K562 (cell line): ENCODE data around the gene NSMCE1. TPM values are rescaled to one million over a fixed set of nuclear protein-coding genes. Genes with fewer than 3 reads are reported as not detected.

Experiments used
- ATAC-seq: fragments of 200-7000 bp; cut with Tn5 transposase; 3 replicates; pipeline ENCODE4 v1.9.1; 2020; ENCODE audit warnings: moderate library complexity
- BruUV-seq: library from RNA; stranded (reverse); fragments of 400-500 nt; replicated peaks from 2 replicates; lab custom pipeline; 2021; lab: Mats Ljungman, UMichigan
- CTCF ChIA-PET: fragments of 300-600 bp; formaldehyde crosslinking; extraction: SDS; loops from one replicate; lab custom pipeline; 2021; ENCODE audit warnings: low intra/inter-chr PET ratio; lab: Yijun Ruan, JAX
- POLR2A ChIA-PET: fragments of 300-600, 350-650 bp; sonication (Branson Sonifier 250); formaldehyde crosslinking; extraction: SDS; loops from one replicate; lab custom pipeline; 2021; ENCODE audit warnings: antibody characterized with exemption, inconsistent platforms; lab: Yijun Ruan, JAX
- DNase-seq, 4 experiments: peaks; one replicate each; pipeline versions ENCODE4 v3.0.0 to v3.0.0-alpha.2; 2011 to 2018; ENCODE audit warnings: low spot score in 3 of 4, mixed read lengths in 3 of 4; ENCODE audit errors: extremely low read depth in 1 of 4
- FAIRE-seq: peaks from 2 replicates; lab custom pipeline; 2011; peaks lifted over from hg19 to GRCh38; lab: Jason Lieb, UNC
- H2AFZ ChIP-seq: 2 replicates; pipeline ENCODE4 v1.6.0; 2011; ENCODE audit warnings: low read depth, low read length, control low read depth, inconsistent platforms
- H3K27ac ChIP-seq: fragments of 200-600 bp; 3 replicates; pipeline ENCODE4 v1.8.0; 2011; ENCODE audit warnings: low read depth, mild to moderate bottlenecking, control low read depth, inconsistent platforms, low read length, moderate library complexity, mixed read lengths; ENCODE audit errors: extremely low read depth
- H3K27me3 ChIP-seq, 2 experiments: fragments of 300-600 bp in 1 of 2; 2 replicates in 1 of 2; 3 replicates in 1 of 2; pipeline versions ENCODE4 v1.6.0 to v1.8.0; 2011; ENCODE audit warnings: inconsistent platforms in 2 of 2, low read length in 2 of 2, mild to moderate bottlenecking in 1 of 2, mixed read lengths in 1 of 2, moderate library complexity in 1 of 2; ENCODE audit not compliant: control insufficient read depth in 2 of 2, insufficient read depth in 2 of 2
- H3K36me3 ChIP-seq: fragments of 300-600 bp; 3 replicates; pipeline ENCODE4 v1.8.0; 2011; ENCODE audit warnings: mild to moderate bottlenecking, low read length, inconsistent platforms; ENCODE audit not compliant: control insufficient read depth, insufficient read depth
- H3K4me1 ChIP-seq, 2 experiments: fragments of 200-600 bp in 1 of 2; replicated peaks in 1 of 2; 2 replicates in 1 of 2; 3 replicates in 1 of 2; pipeline versions ENCODE4 v1.5.1 to v1.8.0; 2011; ENCODE audit warnings: inconsistent platforms in 2 of 2, low read length in 2 of 2, mild to moderate bottlenecking in 1 of 2, mixed read lengths in 1 of 2, moderate library complexity in 1 of 2; ENCODE audit not compliant: control insufficient read depth in 2 of 2, insufficient read depth in 2 of 2
- H3K4me2 ChIP-seq: 2 replicates; pipeline ENCODE4 v1.6.1; 2011; ENCODE audit warnings: low read length, control low read depth, inconsistent platforms, mixed read lengths; ENCODE audit not compliant: insufficient read depth
- H3K4me3 ChIP-seq: fragments of 200-600 bp; sonication (generic), shearing (Covaris generic); 2 replicates; pipeline ENCODE4 v1.5.1; 2016; ENCODE audit warnings: control low read depth, inconsistent platforms
- H3K79me2 ChIP-seq: fragments of 200-600 bp; 3 replicates; pipeline ENCODE4 v1.8.0; 2011; ENCODE audit warnings: low read length, inconsistent platforms; ENCODE audit not compliant: control insufficient read depth, insufficient read depth
- H3K9ac ChIP-seq, 2 experiments: 2 replicates each; pipeline versions ENCODE4 v1.6.0 to v1.6.1; 2011; ENCODE audit warnings: low read depth in 2 of 2, low read length in 2 of 2, control low read depth in 1 of 2, inconsistent platforms in 1 of 2, mild to moderate bottlenecking in 1 of 2, mixed read lengths in 1 of 2; ENCODE audit not compliant: insufficient read depth in 1 of 2
- H3K9me1 ChIP-seq: one replicate; pipeline ENCODE4 v1.6.0; 2011; ENCODE audit warnings: inconsistent platforms, mild to moderate bottlenecking, low read length, moderate library complexity; ENCODE audit not compliant: control insufficient read depth, insufficient read depth
- H3K9me3 ChIP-seq: replicated peaks from 2 replicates; pipeline ENCODE4 v1.5.1; 2011; ENCODE audit warnings: low read depth, low read length, inconsistent platforms; ENCODE audit not compliant: control insufficient read depth, insufficient read depth
- H4K20me1 ChIP-seq: replicated peaks from 2 replicates; pipeline ENCODE4 v1.6.1; 2011; ENCODE audit warnings: low read length, inconsistent platforms, mixed read lengths; ENCODE audit not compliant: control insufficient read depth, insufficient read depth
- ILK ChIP-seq: fragments of 450-650 bp; IDR thresholded peaks from 2 replicates; pipeline ENCODE4 v1.6.1; 2016; ENCODE audit warnings: missing genetic modification characterization, low read depth, mild to moderate bottlenecking, missing compliant biosample characterization, moderate library complexity, borderline replicate concordance
- NR2C2 ChIP-seq, 2 experiments: fragments of 200-800 bp in 1 of 2; sonication (Bioruptor generic) in 1 of 2; sonication (generic) in 1 of 2; formaldehyde crosslinking in 1 of 2; IDR thresholded peaks; 2 replicates each; pipeline versions ENCODE4 v1.6.1 to v1.8.0; 2016 to 2022; ENCODE audit warnings: mild to moderate bottlenecking in 1 of 2, missing compliant biosample characterization in 1 of 2, missing genetic modification characterization in 1 of 2, missing genetic modification reagents in 1 of 2
- TAL1 ChIP-seq: fragments of 450-650 bp; IDR thresholded peaks from 2 replicates; pipeline ENCODE4 v1.6.1; 2016; ENCODE audit warnings: mild to moderate bottlenecking
- YBX1 ChIP-seq: fragments of 450-650 bp; IDR thresholded peaks from 2 replicates; pipeline ENCODE4 v1.7.1; 2016; ENCODE audit warnings: mild to moderate bottlenecking
- ZNF695 ChIP-seq: fragments of 450-650 bp; formaldehyde crosslinking; IDR thresholded peaks from 2 replicates; pipeline ENCODE4 v1.4.0; 2020; ENCODE audit warnings: mild to moderate bottlenecking, moderate library complexity
- ZSCAN32 ChIP-seq: fragments of 450-650 bp; formaldehyde crosslinking; IDR thresholded peaks from 2 replicates; pipeline ENCODE4 v1.4.0; 2020; ENCODE audit warnings: mild to moderate bottlenecking, moderate library complexity
- WGBS: fragments of 100-300 bp; shearing (Covaris generic); methylation state at CpG from one replicate; pipeline ENCODE4 v1.1.6; 2016; ENCODE audit warnings: low coverage, mixed read lengths; ENCODE audit not compliant: insufficient coverage; ENCODE audit errors: missing lambda C conversion rate; 5-methylcytosine and 5-hydroxymethylcytosine counted together
- in situ Hi-C: fragments of 300-500 bp; cut with MboI; formaldehyde crosslinking; loops from 4 replicates; pipeline ENCODE4 v1.15.0; 2018; ENCODE audit warnings: inconsistent platforms, mixed read lengths
- intact Hi-C: fragments of 100-400 bp; cut with micrococcal nuclease; formaldehyde crosslinking; loops from 2 replicates; pipeline ENCODE4 v1.14.2; 2022
- polyA plus RNA-seq, 8 experiments: library from polyadenylated mRNA; depleted of rRNA in 4 of 8; stranded (reverse) in 5 of 8; unstranded in 3 of 8; fragments of >200 nt; fragmentation: Nextera tagmentation in 2 of 8; fragmentation: Illumina TruSeq in 1 of 8; extraction: Ambion mirVana in 2 of 8; extraction: Trizol in 1 of 8; gene quantifications; 2 replicates each; pipeline versions ENCODE4 v1.2.1 to v1.2.3, GENCODE V29; 2011 to 2014; ENCODE audit warnings: inconsistent platforms in 1 of 8, missing spikeins in 1 of 8
- total RNA-seq, 7 experiments: library from RNA; depleted of rRNA in 6 of 7; stranded (reverse); fragments of >200 nt in 6 of 7; fragmentation: Illumina TruSeq in 2 of 7; extraction: Trizol in 2 of 7; gene quantifications; 2 replicates each; pipeline versions ENCODE4 v1.2.1 to v1.2.3, GENCODE V29; 2011 to 2021; ENCODE audit warnings: low replicate concordance in 1 of 7
- TF ChIP-seq, protein P1 (sequence below), 3 experiments: IDR thresholded peaks in 2 of 3; conservative IDR thresholded peaks in 1 of 3; 2 replicates each; pipeline ENCODE4 v1.5.1; 2011 to 2012; ENCODE audit warnings: low read length in 3 of 3, mild to moderate bottlenecking in 3 of 3, control low read depth in 2 of 3, improper control_type of control experiment in 1 of 3, inconsistent platforms in 1 of 3, low read depth in 1 of 3, mixed read lengths in 1 of 3, moderate library complexity in 1 of 3; ENCODE audit not compliant: insufficient read depth in 2 of 3
- TF ChIP-seq, protein P2 (sequence below), 2 experiments: fragments of 450-650 bp; IDR thresholded peaks; 2 replicates each; pipeline ENCODE4 v1.6.1; 2016; ENCODE audit warnings: mild to moderate bottlenecking in 2 of 2, borderline replicate concordance in 1 of 2, low read depth in 1 of 2, moderate library complexity in 1 of 2
- TF ChIP-seq, protein P3 (sequence below): sonication (generic); formaldehyde crosslinking; IDR thresholded peaks from 2 replicates; pipeline ENCODE4 v1.8.1; 2022; ENCODE audit warnings: missing genetic modification reagents

Gene NSMCE1
- total and polyA plus RNA-seq, 9 of the 15 experiments (the other 6 are each of a cell fraction or from before 2014, with no cell fraction given) = 52.1 to 163 (median 61.5) TPM

DNA sequence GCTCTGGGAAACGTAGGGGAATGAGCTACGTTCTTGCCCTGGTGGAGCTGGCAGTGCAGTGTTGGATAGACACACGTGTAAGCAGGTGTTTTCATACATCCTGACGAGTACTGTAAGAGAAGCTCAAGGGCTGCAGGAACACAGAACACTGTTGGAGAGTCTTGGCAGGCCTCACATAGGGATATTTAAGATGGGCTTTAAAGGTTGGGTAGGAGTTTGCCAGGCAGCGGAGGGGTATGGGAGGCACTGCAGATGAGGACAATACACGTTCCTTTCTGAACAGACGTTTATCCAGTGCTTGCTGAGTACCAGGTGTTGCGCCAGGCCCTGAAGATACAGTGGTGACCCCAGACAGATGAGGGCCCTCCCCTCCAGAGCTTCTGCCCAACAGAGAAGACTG, 59.0 kb downstream of the NSMCE1 start:
- Histone ChIP-seq H3K9me1 (no peaks in the 10 kb centered on the region), H3K27ac (no peak overlapping the region), H2AFZ (no peak overlapping the region), H3K4me2 (no peak overlapping the region), H3K36me3 (peaks cover 16% of the 10 kb centered on the region; the same call in 1 of the 3 replicates), H3K27me3 (no peaks in the 10 kb centered on the region), H3K79me2 (peaks cover 13% of the 10 kb centered on the region; the same call in 2 of the 3 replicates), H3K9ac (no peak overlapping the region), H3K9me3 (no peaks in the 10 kb centered on the region), H4K20me1 (no peaks in the 10 kb centered on the region), H3K4me1 (peaks cover 7 to 11% of the 10 kb centered on the region in 2 experiments), H3K4me3 (no peak overlapping the region)
- POLR2A ChIA-PET = interaction anchor here (0.6 to 1.7 kb wide), 4 partner anchors 11 to 94 kb away, joined by 3 to 5 read pairs (median 4); no protein-coding TSS in a partner anchor
- ATAC-seq (no peak), DNase-seq (no peak), FAIRE-seq (no peak)
- BruUV-seq = no TSS peak
- CTCF ChIA-PET = no interaction called here
- in situ Hi-C loops = no loop called here
- WGBS = 71% methylated on average over 8 of the region's 8 CpGs
- intact Hi-C loops = no loop called here
- TF ChIP-seq ZSCAN32 (CRISPR knock-in tag) (no peak), ILK (tag) (no peak), TAL1 (no peak), ZNF695 (no peak), YBX1 (no peak), NR2C2 (CRISPR knock-in tag; IDR thresholded peaks at IDR 0.05) (no peak), NR2C2 (tag; IDR thresholded peaks at IDR 0.05) (no peak)
- TF ChIP-seq, protein P1, sequence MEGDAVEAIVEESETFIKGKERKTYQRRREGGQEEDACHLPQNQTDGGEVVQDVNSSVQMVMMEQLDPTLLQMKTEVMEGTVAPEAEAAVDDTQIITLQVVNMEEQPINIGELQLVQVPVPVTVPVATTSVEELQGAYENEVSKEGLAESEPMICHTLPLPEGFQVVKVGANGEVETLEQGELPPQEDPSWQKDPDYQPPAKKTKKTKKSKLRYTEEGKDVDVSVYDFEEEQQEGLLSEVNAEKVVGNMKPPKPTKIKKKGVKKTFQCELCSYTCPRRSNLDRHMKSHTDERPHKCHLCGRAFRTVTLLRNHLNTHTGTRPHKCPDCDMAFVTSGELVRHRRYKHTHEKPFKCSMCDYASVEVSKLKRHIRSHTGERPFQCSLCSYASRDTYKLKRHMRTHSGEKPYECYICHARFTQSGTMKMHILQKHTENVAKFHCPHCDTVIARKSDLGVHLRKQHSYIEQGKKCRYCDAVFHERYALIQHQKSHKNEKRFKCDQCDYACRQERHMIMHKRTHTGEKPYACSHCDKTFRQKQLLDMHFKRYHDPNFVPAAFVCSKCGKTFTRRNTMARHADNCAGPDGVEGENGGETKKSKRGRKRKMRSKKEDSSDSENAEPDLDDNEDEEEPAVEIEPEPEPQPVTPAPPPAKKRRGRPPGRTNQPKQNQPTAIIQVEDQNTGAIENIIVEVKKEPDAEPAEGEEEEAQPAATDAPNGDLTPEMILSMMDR (IDR thresholded peaks at IDR 0.05 in 2 of 3, conservative IDR thresholded peaks at IDR 0.05 in 1 of 3; ENCODE audit: insufficient read depth in 2 of 3, low read depth in 1 of 3, low read length in 3 of 3) = no peak
- TF ChIP-seq, protein P2, sequence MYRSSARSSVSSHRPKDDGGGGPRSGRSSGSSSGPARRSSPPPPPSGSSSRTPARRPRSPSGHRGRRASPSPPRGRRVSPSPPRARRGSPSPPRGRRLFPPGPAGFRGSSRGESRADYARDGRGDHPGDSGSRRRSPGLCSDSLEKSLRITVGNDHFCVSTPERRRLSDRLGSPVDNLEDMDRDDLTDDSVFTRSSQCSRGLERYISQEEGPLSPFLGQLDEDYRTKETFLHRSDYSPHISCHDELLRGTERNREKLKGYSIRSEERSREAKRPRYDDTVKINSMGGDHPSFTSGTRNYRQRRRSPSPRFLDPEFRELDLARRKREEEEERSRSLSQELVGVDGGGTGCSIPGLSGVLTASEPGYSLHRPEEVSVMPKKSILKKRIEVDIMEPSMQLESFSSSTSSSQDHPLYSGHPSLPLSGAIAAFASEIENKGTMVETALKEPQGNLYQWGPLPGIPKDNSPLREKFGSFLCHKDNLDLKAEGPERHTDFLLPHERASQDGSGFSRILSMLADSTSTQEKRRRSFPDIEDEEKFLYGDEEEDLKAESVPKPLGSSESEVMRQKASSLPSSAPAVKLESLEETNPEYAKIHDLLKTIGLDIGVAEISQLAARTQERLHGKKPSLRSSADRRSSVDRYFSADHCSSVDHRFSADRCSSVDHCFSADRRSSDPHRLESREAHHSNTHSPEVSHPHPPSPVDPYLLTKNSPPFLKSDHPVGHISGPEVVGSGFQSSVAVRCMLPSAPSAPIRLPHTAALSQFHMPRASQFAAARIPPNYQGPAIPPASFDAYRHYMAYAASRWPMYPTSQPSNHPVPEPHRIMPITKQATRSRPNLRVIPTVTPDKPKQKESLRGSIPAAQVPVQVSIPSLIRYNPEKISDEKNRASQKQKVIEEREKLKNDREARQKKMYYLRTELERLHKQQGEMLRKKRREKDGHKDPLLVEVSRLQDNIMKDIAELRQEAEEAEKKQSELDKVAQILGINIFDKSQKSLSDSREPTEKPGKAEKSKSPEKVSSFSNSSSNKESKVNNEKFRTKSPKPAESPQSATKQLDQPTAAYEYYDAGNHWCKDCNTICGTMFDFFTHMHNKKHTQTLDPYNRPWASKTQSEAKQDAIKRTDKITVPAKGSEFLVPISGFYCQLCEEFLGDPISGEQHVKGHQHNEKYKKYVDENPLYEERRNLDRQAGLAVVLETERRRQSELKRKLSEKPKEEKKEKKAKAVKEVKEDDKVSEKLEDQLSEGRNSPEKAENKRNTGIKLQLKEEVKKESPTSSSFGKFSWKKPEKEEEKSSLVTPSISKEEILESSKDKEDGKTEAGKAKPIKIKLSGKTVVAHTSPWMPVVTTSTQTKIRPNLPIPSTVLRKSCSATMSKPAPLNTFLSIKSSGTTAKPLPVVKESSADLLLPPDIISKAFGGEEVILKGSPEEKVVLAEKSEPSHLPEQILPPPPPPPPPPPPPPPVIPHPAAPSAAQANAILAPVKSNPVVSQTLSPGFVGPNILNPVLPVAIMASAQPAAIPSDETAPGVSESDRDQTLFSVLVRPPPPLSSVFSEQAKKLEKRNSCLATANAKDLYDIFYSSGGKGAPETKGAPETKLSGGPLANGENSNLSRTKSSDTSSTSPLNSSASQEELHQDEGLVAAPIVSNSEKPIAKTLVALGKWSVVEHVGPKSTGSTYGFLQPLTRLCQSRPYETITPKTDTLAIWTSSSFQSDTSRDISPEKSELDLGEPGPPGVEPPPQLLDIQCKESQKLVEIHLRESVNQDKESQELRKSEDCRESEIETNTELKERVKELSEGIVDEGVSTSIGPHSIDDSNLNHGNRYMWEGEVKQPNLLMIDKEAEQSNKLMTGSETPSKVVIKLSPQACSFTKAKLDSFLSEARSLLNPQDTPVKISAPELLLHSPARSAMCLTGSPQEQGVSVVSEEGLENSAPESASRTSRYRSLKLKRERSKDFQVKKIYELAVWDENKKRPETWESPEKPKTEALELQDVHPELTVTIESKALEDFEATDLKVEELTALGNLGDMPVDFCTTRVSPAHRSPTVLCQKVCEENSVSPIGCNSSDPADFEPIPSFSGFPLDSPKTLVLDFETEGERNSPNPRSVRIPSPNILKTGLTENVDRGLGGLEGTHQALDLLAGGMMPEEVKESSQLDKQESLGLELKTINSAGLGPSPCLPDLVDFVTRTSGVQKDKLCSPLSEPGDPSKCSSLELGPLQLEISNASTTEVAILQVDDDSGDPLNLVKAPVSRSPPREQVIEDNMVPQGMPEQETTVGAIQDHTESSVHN (IDR thresholded peaks at IDR 0.05; ENCODE audit: borderline replicate concordance in 1 of 2, low read depth in 1 of 2) = no peak
- TF ChIP-seq, protein P3, sequence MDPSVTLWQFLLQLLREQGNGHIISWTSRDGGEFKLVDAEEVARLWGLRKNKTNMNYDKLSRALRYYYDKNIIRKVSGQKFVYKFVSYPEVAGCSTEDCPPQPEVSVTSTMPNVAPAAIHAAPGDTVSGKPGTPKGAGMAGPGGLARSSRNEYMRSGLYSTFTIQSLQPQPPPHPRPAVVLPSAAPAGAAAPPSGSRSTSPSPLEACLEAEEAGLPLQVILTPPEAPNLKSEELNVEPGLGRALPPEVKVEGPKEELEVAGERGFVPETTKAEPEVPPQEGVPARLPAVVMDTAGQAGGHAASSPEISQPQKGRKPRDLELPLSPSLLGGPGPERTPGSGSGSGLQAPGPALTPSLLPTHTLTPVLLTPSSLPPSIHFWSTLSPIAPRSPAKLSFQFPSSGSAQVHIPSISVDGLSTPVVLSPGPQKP = no peak
